Transverse colon (tissue), 3 donors: Measurements from ENCODE around the gene HCFC1.

Source experiments
- POLR2A ChIP-seq: fragments of 450-650 bp; IDR thresholded peaks from one replicate; pipeline ENCODE4 v1.6.1; 2016; ENCODE audit warnings: antibody characterized with exemption, mild to moderate bottlenecking, moderate library complexity
- TF ChIP-seq, protein P1 (sequence below), 5 experiments: fragments of 200-600 bp in 3 of 5; fragments of 450-650 bp in 2 of 5; sonication (generic) in 3 of 5; IDR thresholded peaks; 1 replicate in 2 of 5; 2 replicates in 3 of 5; pipeline ENCODE4 v1.5.1; 2016 to 2017; ENCODE audit warnings: antibody characterized with exemption in 5 of 5, inconsistent platforms in 3 of 5, mild to moderate bottlenecking in 2 of 5, moderate library complexity in 1 of 5

DNA sequence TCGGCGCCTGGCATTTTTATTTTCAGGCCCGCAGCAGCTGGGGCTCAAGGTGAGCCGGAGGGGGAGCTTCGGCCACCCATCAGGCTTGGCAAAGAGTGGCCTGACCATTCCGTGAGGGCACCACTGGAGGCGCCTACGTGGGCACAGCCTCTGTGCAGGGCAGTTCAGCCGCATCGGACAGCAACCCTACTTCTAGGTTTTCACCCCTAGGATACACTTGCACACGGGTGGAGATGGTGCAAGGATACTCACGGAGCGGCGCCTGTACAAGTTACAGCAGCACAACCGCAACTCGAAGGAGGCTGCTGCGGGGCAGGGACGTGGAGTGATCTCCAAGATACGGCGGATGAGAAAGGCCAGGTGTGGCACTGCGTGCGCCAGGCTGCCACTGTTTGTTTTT lies 10.8 kb downstream of the HCFC1 start:
- TF ChIP-seq, protein P1, sequence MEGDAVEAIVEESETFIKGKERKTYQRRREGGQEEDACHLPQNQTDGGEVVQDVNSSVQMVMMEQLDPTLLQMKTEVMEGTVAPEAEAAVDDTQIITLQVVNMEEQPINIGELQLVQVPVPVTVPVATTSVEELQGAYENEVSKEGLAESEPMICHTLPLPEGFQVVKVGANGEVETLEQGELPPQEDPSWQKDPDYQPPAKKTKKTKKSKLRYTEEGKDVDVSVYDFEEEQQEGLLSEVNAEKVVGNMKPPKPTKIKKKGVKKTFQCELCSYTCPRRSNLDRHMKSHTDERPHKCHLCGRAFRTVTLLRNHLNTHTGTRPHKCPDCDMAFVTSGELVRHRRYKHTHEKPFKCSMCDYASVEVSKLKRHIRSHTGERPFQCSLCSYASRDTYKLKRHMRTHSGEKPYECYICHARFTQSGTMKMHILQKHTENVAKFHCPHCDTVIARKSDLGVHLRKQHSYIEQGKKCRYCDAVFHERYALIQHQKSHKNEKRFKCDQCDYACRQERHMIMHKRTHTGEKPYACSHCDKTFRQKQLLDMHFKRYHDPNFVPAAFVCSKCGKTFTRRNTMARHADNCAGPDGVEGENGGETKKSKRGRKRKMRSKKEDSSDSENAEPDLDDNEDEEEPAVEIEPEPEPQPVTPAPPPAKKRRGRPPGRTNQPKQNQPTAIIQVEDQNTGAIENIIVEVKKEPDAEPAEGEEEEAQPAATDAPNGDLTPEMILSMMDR (IDR thresholded peaks at IDR 0.05): no peak
- no peak for TF ChIP-seq POLR2A
